SK-N-SH (cell line): ENCODE data around the gene SMPDL3A.

Experiments used
- CTCF ChIP-seq: fragments of 200-600 bp; sonication (generic); IDR thresholded peaks from 2 replicates; pipeline ENCODE4 v1.6.1; 2017; ENCODE audit warnings: antibody characterized with exemption, mild to moderate bottlenecking, moderate library complexity
- FOXM1 ChIP-seq: IDR thresholded peaks from 2 replicates; pipeline ENCODE4 v1.4.0; 2012; ENCODE audit warnings: low read depth, mild to moderate bottlenecking
- NRF1 ChIP-seq: IDR thresholded peaks from 2 replicates; pipeline ENCODE4 v1.6.1; 2012; ENCODE audit warnings: low read depth, mild to moderate bottlenecking, low read length
- TF ChIP-seq, protein P1 (sequence below): IDR thresholded peaks from 2 replicates; pipeline ENCODE4 v1.6.1; 2012; ENCODE audit warnings: mild to moderate bottlenecking, low read depth, low read length, moderate library complexity

DNA sequence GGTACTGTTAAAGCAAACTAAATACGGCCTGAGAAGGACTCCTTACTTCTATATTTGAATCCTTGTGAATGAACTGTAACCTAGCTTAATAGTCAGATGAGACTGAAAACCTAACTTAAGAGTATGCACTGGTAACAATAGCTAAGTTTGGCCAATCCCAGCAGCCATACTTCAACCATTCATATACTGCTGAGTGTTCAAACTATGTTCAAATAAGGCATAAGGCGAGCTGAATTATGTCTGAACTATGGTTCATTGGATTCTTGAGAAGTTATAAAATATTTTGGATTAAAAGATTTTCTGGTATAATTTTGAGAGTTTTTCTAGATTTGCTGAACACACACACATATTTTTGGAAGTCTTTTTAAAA, 2.2 kb downstream of the SMPDL3A start:
- TF ChIP-seq CTCF (no peak), FOXM1 (no peak), NRF1 (no peak)
- TF ChIP-seq, protein P1, sequence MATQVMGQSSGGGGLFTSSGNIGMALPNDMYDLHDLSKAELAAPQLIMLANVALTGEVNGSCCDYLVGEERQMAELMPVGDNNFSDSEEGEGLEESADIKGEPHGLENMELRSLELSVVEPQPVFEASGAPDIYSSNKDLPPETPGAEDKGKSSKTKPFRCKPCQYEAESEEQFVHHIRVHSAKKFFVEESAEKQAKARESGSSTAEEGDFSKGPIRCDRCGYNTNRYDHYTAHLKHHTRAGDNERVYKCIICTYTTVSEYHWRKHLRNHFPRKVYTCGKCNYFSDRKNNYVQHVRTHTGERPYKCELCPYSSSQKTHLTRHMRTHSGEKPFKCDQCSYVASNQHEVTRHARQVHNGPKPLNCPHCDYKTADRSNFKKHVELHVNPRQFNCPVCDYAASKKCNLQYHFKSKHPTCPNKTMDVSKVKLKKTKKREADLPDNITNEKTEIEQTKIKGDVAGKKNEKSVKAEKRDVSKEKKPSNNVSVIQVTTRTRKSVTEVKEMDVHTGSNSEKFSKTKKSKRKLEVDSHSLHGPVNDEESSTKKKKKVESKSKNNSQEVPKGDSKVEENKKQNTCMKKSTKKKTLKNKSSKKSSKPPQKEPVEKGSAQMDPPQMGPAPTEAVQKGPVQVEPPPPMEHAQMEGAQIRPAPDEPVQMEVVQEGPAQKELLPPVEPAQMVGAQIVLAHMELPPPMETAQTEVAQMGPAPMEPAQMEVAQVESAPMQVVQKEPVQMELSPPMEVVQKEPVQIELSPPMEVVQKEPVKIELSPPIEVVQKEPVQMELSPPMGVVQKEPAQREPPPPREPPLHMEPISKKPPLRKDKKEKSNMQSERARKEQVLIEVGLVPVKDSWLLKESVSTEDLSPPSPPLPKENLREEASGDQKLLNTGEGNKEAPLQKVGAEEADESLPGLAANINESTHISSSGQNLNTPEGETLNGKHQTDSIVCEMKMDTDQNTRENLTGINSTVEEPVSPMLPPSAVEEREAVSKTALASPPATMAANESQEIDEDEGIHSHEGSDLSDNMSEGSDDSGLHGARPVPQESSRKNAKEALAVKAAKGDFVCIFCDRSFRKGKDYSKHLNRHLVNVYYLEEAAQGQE = no peak
